GM12878 (cell line): Measurements from ENCODE around the gene RNF31. TPM values are rescaled to one million over a fixed set of nuclear protein-coding genes. Genes with fewer than 3 reads are reported as not detected.
A peak's percentile ranks its signal among the peaks of the same experiment; 100 is the strongest.

Experiments
- ATAC-seq: fragments of 200-7000 bp; cut with Tn5 transposase; 3 replicates; pipeline ENCODE4 v1.9.1; 2020; ENCODE audit warnings: mild to moderate bottlenecking, moderate library complexity
- BruUV-seq: library from RNA; stranded (reverse); fragments of 400-500 nt; replicated peaks from 2 replicates; lab custom pipeline; 2021; lab: Mats Ljungman, UMichigan
- CTCF ChIA-PET: fragments of 300-600 bp; sonication (Branson Sonifier 250); formaldehyde crosslinking; extraction: SDS; loops from one replicate; lab custom pipeline; 2021; ENCODE audit warnings: inconsistent platforms; lab: Yijun Ruan, JAX
- POLR2A ChIA-PET: fragments of 350-600 bp; formaldehyde crosslinking; extraction: SDS; loops from one replicate; lab custom pipeline; 2021; ENCODE audit warnings: inconsistent platforms; lab: Charles Lee
- RAD21 ChIA-PET: fragments of 300-600 bp; sonication (Branson Sonifier 250); formaldehyde crosslinking; loops from one replicate; lab custom pipeline; 2023; ENCODE audit warnings: antibody characterized with exemption; ENCODE audit not compliant: unreplicated experiment; lab: Charles Lee
- SMC1A ChIA-PET: fragments of 300-600 bp; sonication (Branson Sonifier 250); formaldehyde crosslinking; loops from one replicate; lab custom pipeline; 2023; ENCODE audit not compliant: unreplicated experiment, uncharacterized antibody; lab: Charles Lee
- DNase-seq: peaks from one replicate; pipeline ENCODE4 v3.0.0-alpha.2; 2011; ENCODE audit warnings: low read depth, low spot score
- FAIRE-seq: peaks from 3 replicates; lab custom pipeline; 2011; peaks lifted over from hg19 to GRCh38; lab: Jason Lieb, UNC
- H2AFZ ChIP-seq: 2 replicates; pipeline ENCODE4 v1.6.0; 2011; ENCODE audit warnings: low read depth, low read length, control low read depth; ENCODE audit not compliant: control insufficient read depth
- H3K27ac ChIP-seq: 2 replicates; pipeline ENCODE4 v1.5.1; 2011; ENCODE audit warnings: control low read depth; ENCODE audit not compliant: control insufficient read depth, insufficient read depth
- H3K27me3 ChIP-seq, 2 experiments: replicated peaks in 1 of 2; 2 replicates each; pipeline versions ENCODE4 v1.6.0 to v1.6.1; 2011; ENCODE audit warnings: low read length in 1 of 2; ENCODE audit not compliant: control insufficient read depth in 2 of 2, insufficient read depth in 2 of 2
- H3K36me3 ChIP-seq, 2 experiments: 2 replicates each; pipeline ENCODE4 v1.5.1; 2011; ENCODE audit warnings: low read length in 1 of 2; ENCODE audit not compliant: control insufficient read depth in 2 of 2, insufficient read depth in 2 of 2
- H3K4me1 ChIP-seq: 2 replicates; pipeline ENCODE4 v1.6.1; 2011; ENCODE audit warnings: mild to moderate bottlenecking, low read length, moderate library complexity, mixed read lengths; ENCODE audit not compliant: control insufficient read depth, insufficient read depth
- H3K4me2 ChIP-seq: 2 replicates; pipeline ENCODE4 v1.6.0; 2011; ENCODE audit warnings: control low read depth; ENCODE audit not compliant: control insufficient read depth, insufficient read depth
- H3K4me3 ChIP-seq: fragments of 200-600 bp; sonication (generic); 2 replicates; pipeline ENCODE4 v1.5.1; 2016
- H3K79me2 ChIP-seq: 2 replicates; pipeline ENCODE4 v1.6.0; 2011; ENCODE audit warnings: low read length; ENCODE audit not compliant: control insufficient read depth, insufficient read depth
- H3K9ac ChIP-seq: 2 replicates; pipeline ENCODE4 v1.8.0; 2011; ENCODE audit warnings: low read length, control low read depth, mixed read lengths; ENCODE audit not compliant: control insufficient read depth, insufficient read depth
- H3K9me3 ChIP-seq: replicated peaks from 3 replicates; pipeline ENCODE4 v1.5.1; 2011; ENCODE audit warnings: mild to moderate bottlenecking, low read length; ENCODE audit not compliant: control insufficient read depth, insufficient read depth
- H4K20me1 ChIP-seq: 2 replicates; pipeline ENCODE4 v1.6.0; 2011; ENCODE audit not compliant: control insufficient read depth, insufficient read depth
- EP300 ChIP-seq, 2 experiments: fragments of 150-350 bp in 1 of 2; IDR thresholded peaks; 2 replicates each; pipeline ENCODE4 v1.6.1; 2011 to 2012; ENCODE audit warnings: low read depth in 2 of 2, low read length in 2 of 2, borderline replicate concordance in 1 of 2, improper control_type of control experiment in 1 of 2, inconsistent platforms in 1 of 2; ENCODE audit not compliant: control insufficient read depth in 1 of 2
- IKZF2 ChIP-seq, 2 experiments: fragments of 450-650 bp; IDR thresholded peaks; 2 replicates each; pipeline ENCODE4 v1.6.1; 2017; ENCODE audit warnings: mild to moderate bottlenecking in 2 of 2, moderate library complexity in 2 of 2
- WGBS: methylation state at CpG from one replicate; pipeline ENCODE4 v1.1.6; 2016; ENCODE audit warnings: low lambda C conversion rate; ENCODE audit not compliant: insufficient replicate concordance, insufficient coverage; ENCODE audit errors: missing lambda C conversion rate; 5-methylcytosine and 5-hydroxymethylcytosine counted together
- in situ Hi-C: fragments of 300-500 bp; cut with MboI; formaldehyde crosslinking; loops from 9 replicates; pipeline ENCODE4 v1.14.3; 2018; ENCODE audit warnings: mixed read lengths
- intact Hi-C: fragments of 100-400 bp; cut with micrococcal nuclease; formaldehyde crosslinking; loops from one replicate; pipeline ENCODE4 v1.14.2; 2022; ENCODE audit not compliant: unreplicated experiment
- polyA plus RNA-seq, 11 experiments: library from polyadenylated mRNA; depleted of rRNA in 4 of 11; unstranded in 6 of 11; stranded (reverse) in 5 of 11; fragments of >200 nt; fragmentation: Nextera tagmentation in 4 of 11; fragmentation: Illumina TruSeq in 1 of 11; extraction: Ambion mirVana in 4 of 11; extraction: Trizol in 1 of 11; gene quantifications; 1 replicate in 1 of 11; 2 replicates in 10 of 11; pipeline versions ENCODE4 v1.2.1 to v1.2.3, GENCODE V29; 2011 to 2016; ENCODE audit warnings: inconsistent platforms in 2 of 11, missing spikeins in 2 of 11, low read depth in 1 of 11
- total RNA-seq, 4 experiments: library from RNA; depleted of rRNA in 3 of 4; stranded (reverse); fragments of >200 nt in 3 of 4; fragmentation: Illumina TruSeq in 1 of 4; extraction: Trizol in 1 of 4; gene quantifications; 2 replicates each; pipeline versions ENCODE4 v1.2.1 to v1.2.3, GENCODE V29; 2013 to 2021
- TF ChIP-seq, protein P1 (sequence below): IDR thresholded peaks from 2 replicates; pipeline ENCODE4 v1.6.1; 2011; ENCODE audit warnings: borderline replicate concordance, low read depth, mild to moderate bottlenecking, moderate library complexity, mixed read lengths, low read length; ENCODE audit not compliant: insufficient read depth; ENCODE audit errors: extremely low read length

RNF31 gene
- total and polyA plus RNA-seq, 10 of the 15 experiments (the other 5 are each of a cell fraction or from before 2014, with no cell fraction given), result 8.5 to 92.7 (median 52.0) TPM

DNA sequence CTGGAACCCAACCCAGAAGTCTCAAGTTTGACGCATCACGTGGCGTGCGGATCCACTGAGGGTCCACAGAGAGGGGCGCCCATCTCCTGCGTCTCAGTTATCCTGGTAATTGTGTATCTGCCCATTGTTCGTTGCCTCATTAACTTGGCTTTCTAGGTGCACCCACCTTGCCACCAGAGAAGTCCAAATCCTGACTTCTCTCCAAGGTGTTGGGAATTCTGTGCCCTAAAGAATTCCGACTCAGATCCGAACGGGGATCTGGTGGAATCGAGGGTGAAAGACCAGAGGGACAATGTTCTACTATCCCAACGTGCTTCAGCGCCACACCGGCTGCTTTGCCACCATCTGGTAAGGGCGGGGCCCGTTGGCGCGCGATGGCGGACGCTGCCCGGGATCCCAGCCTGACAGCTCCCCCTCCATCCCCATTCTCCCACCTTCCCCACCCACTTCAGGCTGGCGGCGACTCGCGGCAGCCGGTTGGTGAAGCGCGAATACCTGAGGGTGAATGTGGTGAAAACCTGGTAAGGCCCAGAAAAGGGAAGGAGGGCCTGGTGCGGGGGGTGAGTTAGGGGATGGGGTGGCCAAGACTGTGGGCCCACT lies 25.1 kb downstream of the RNF31 start:
- ATAC-seq, result peak; percentile 9; the same call in 1 of the 3 replicates
- SMC1A ChIA-PET, result interaction anchor here (0.7 kb wide), 1 partner anchor 64 kb away, joined by 3 read pairs; no protein-coding TSS in a partner anchor
- no peak for DNase-seq
- intact Hi-C loops, result no loop called here
- TF ChIP-seq, protein P1, sequence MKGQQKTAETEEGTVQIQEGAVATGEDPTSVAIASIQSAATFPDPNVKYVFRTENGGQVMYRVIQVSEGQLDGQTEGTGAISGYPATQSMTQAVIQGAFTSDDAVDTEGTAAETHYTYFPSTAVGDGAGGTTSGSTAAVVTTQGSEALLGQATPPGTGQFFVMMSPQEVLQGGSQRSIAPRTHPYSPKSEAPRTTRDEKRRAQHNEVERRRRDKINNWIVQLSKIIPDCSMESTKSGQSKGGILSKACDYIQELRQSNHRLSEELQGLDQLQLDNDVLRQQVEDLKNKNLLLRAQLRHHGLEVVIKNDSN, result peak; percentile 61
- TF ChIP-seq IKZF2 (IDR thresholded peaks at IDR 0.05), result 0 out of 4 replicates have a peak, but pooled peaks of 1 of the 2 experiments have one; percentile 24
- TF ChIP-seq EP300 (IDR thresholded peaks at IDR 0.05; ENCODE audit: borderline replicate concordance in 1 of 2, control insufficient read depth in 1 of 2, low read depth in 2 of 2, low read length in 2 of 2), result no peak
- CTCF ChIA-PET, result interaction anchor here (1.1 to 2.2 kb wide), 4 partner anchors 43 to 161 kb away, joined by 3 to 6 read pairs (median 3); partner anchors contain the start of genes DHRS1, MDP1 and NOP9
- Histone ChIP-seq H3K4me2 (peak overlapping the region; percentile 68), H3K4me1 (no peaks in the 10 kb centered on the region), H3K27ac (peak overlapping the region; percentile 68), H3K27me3 (no peaks in the 10 kb centered on the region), H3K9me3 (no peaks in the 10 kb centered on the region), H3K9ac (peak overlapping the region; percentile 69), H4K20me1 (no peaks in the 10 kb centered on the region), H3K36me3 (peaks cover 2 to 11% of the 10 kb centered on the region in 2 experiments; a peak in 3 of 4 replicates), H3K4me3 (peak overlapping the region; percentile 62), H2AFZ (no peak overlapping the region; the same call in 1 of the 2 replicates), H3K79me2 (peaks cover 6% of the 10 kb centered on the region)
- POLR2A ChIA-PET, result interaction anchor here (1.9 to 2.8 kb wide), 3 partner anchors 12 to 25 kb away, joined by 7 to 11 read pairs (median 8); partner anchors contain the start of genes IPO4, IRF9 and RNF31
- FAIRE-seq, result no peak
- RAD21 ChIA-PET, result interaction anchor here (1.0 kb wide), 1 partner anchor 11 kb away, joined by 4 read pairs; the partner anchor contains the start of gene IRF9
- in situ Hi-C loops, result no loop called here
- BruUV-seq, result no TSS peak
- 35% methylated on average over 28 of the region's 30 CpGs for WGBS
